Fibroblast of lung (primary cell): Measurements from ENCODE around the gene DNM1.

Source experiments
- CTCF ChIP-seq, 2 donors: IDR thresholded peaks in 1 of 2; conservative IDR thresholded peaks in 1 of 2; 1 replicate in 1 of 2; 2 replicates in 1 of 2; pipeline ENCODE4 v1.5.1; 2011 to 2012; ENCODE audit warnings: low read length in 2 of 2, control low read depth in 1 of 2, inconsistent platforms in 1 of 2, low read depth in 1 of 2, mild to moderate bottlenecking in 1 of 2
- EZH2 ChIP-seq: IDR thresholded peaks from 2 replicates; pipeline ENCODE4 v1.5.1; 2012; ENCODE audit warnings: low read length, control low read depth, mild to moderate bottlenecking; ENCODE audit errors: missing control alignments

- peak; percentile 75 to 92 for TF ChIP-seq CTCF (conservative IDR thresholded peaks at IDR 0.05 in 1 of 2, IDR thresholded peaks at IDR 0.05 in 1 of 2; ENCODE audit: low read depth in 1 of 2, low read length in 2 of 2)
- TF ChIP-seq EZH2 = no peak
Observed at GRCh38 chr9:128254855-128255759, 51.9 kb downstream of the DNM1 start.
